ENCODE measurements around the gene WIPF2. TPM values are rescaled to one million over a fixed set of nuclear protein-coding genes. Genes with fewer than 3 reads are reported as not detected.
A peak's percentile ranks its signal among the peaks of the same experiment; 100 is the strongest.

The WIPF2 gene
- total RNA-seq, 1 experiment from 2014 or later, result 12.8 TPM

GRCh38 chr17:40313668-40314583, 94.8 kb downstream of the WIPF2 start:
- no peak for DNase-seq (ENCODE audit: low read depth)

- DNase-seq (ENCODE audit: low read depth), result peak; percentile 96
These were observed 95.5 kb downstream of the WIPF2 start for GRCh38 chr17:40314584-40314956.

- no peak for DNase-seq (ENCODE audit: low read depth)
These were observed 96.1 kb downstream of the WIPF2 start for GRCh38 chr17:40315206-40315605.

- no peak for DNase-seq (ENCODE audit: low read depth)
These were observed 96.8 kb downstream of the WIPF2 start for GRCh38 chr17:40315678-40316570.

- no peak for DNase-seq (ENCODE audit: low read depth)
These were observed 97.7 kb downstream of the WIPF2 start for GRCh38 chr17:40316571-40317344.

- no peak for DNase-seq (ENCODE audit: low read depth)
These were observed 98.3 kb downstream of the WIPF2 start for GRCh38 chr17:40317345-40317873.

- DNase-seq (ENCODE audit: low read depth), result peak; percentile 95
These were observed 99.1 kb downstream of the WIPF2 start for GRCh38 chr17:40317880-40318829.

- no peak for DNase-seq (ENCODE audit: low read depth)
These were observed 99.8 kb downstream of the WIPF2 start for GRCh38 chr17:40318830-40319391.

GRCh38 chr17:40319651-40320540, 100.8 kb downstream of the WIPF2 start:
- no peak for DNase-seq (ENCODE audit: low read depth)

- DNase-seq (ENCODE audit: low read depth), result no peak
These were observed 101.8 kb downstream of the WIPF2 start for GRCh38 chr17:40320756-40321523.

GRCh38 chr17:40321524-40321929, 102.4 kb downstream of the WIPF2 start:
- no peak for DNase-seq (ENCODE audit: low read depth)

GRCh38 chr17:40321961-40322357, 102.9 kb downstream of the WIPF2 start:
- peak; percentile 67 for DNase-seq (ENCODE audit: low read depth)

GRCh38 chr17:40322358-40323315, 103.5 kb downstream of the WIPF2 start:
- peak; percentile 95 for DNase-seq (ENCODE audit: low read depth)

GRCh38 chr17:40323391-40324381, 104.6 kb downstream of the WIPF2 start:
- DNase-seq (ENCODE audit: low read depth), result peak; percentile 75

- no peak for DNase-seq (ENCODE audit: low read depth)
These were observed 106.3 kb downstream of the WIPF2 start for GRCh38 chr17:40325156-40326013.

All from M059J (cell line).